Uterus (tissue), 4 donors: ENCODE data around the gene ZNF775. TPM values are rescaled to one million over a fixed set of nuclear protein-coding genes. Genes with fewer than 3 reads are reported as not detected.

Experiments used
- DNase-seq, 2 donors: peaks; one replicate each; pipeline ENCODE4 v3.0.0-alpha.2; 2019 to 2020
- H3K27ac ChIP-seq, 2 donors: fragments of 200-600 bp; sonication (generic); 1 replicate in 1 of 2; 2 replicates in 1 of 2; pipeline ENCODE4 v1.5.1; 2016 to 2018
- H3K27me3 ChIP-seq, 2 donors: fragments of 200-600 bp; sonication (generic); one replicate each; pipeline ENCODE4 v1.5.1; 2018 to 2019; ENCODE audit warnings: control low read depth in 1 of 2
- H3K36me3 ChIP-seq, 2 donors: fragments of 200-600 bp; sonication (generic); one replicate each; pipeline ENCODE4 v1.5.1; 2019; ENCODE audit warnings: control low read depth in 1 of 2
- H3K4me1 ChIP-seq, 2 donors: fragments of 200-600 bp; sonication (generic); one replicate each; pipeline ENCODE4 v1.5.1; 2018 to 2019; ENCODE audit warnings: control low read depth in 1 of 2
- H3K4me3 ChIP-seq, 2 donors: fragments of 200-600 bp; sonication (generic); 1 replicate in 1 of 2; 2 replicates in 1 of 2; pipeline ENCODE4 v1.5.1; 2018 to 2019; ENCODE audit warnings: mild to moderate bottlenecking in 1 of 2
- H3K9me3 ChIP-seq, 2 donors: fragments of 200-600 bp; sonication (generic); one replicate each; pipeline ENCODE4 v1.5.1; 2019; ENCODE audit warnings: control low read depth in 1 of 2
- CTCF ChIP-seq, 4 experiments: fragments of 200-600 bp in 2 of 4; fragments of 450-650 bp in 2 of 4; sonication (generic) in 2 of 4; IDR thresholded peaks; one replicate each; pipeline ENCODE4 v1.5.1; 2016 to 2019; ENCODE audit warnings: antibody characterized with exemption in 4 of 4, mild to moderate bottlenecking in 2 of 4, moderate library complexity in 1 of 4
- POLR2A ChIP-seq, 2 donors: fragments of 450-650 bp; IDR thresholded peaks; one replicate each; pipeline ENCODE4 v1.6.1; 2016; ENCODE audit warnings: antibody characterized with exemption in 2 of 2, mild to moderate bottlenecking in 1 of 2, moderate library complexity in 1 of 2
- intact Hi-C: fragments of 100-400 bp; cut with DNase I; formaldehyde crosslinking; loops from one replicate; pipeline ENCODE4 v1.15.1; 2023; ENCODE audit warnings: low total_unique reads
- total RNA-seq, 4 donors: library from RNA; depleted of rRNA in 3 of 4; stranded (reverse); fragments of >200 nt in 3 of 4; gene quantifications; one replicate each; pipeline versions ENCODE4 v1.1.0 to v1.2.4, GENCODE V29; 2014 to 2023
- donor health status: DM: yes; HTN: yes; CAD: no.

The ZNF775 gene
- total RNA-seq, 4 donors from 2014 or later, result 2.0 to 8.4 (median 6.7) TPM; not detected in 1

GRCh38 chr7:150397346-150398107 lies 18.4 kb downstream of the ZNF775 start:
- H3K27me3 ChIP-seq, result no peaks in the 10 kb centered on the region
- H3K4me1 ChIP-seq, result no peaks in the 10 kb centered on the region
- DNase-seq, result no peak
- H3K27ac ChIP-seq, result no peak overlapping the region
- TF ChIP-seq POLR2A (IDR thresholded peaks at IDR 0.05), result no peak
- TF ChIP-seq CTCF (IDR thresholded peaks at IDR 0.05), result no peak
- intact Hi-C loops, result no loop called here
- H3K36me3 ChIP-seq, result no peaks in the 10 kb centered on the region
- no peak overlapping the region for H3K4me3 ChIP-seq
- H3K9me3 ChIP-seq, result no peaks in the 10 kb centered on the region

GRCh38 chr7:150398108-150398964 lies 19.2 kb downstream of the ZNF775 start:
- Histone ChIP-seq H3K4me3 (no peak overlapping the region), H3K27me3 (no peaks in the 10 kb centered on the region), H3K4me1 (no peaks in the 10 kb centered on the region), H3K9me3 (no peaks in the 10 kb centered on the region), H3K36me3 (no peaks in the 10 kb centered on the region), H3K27ac (no peak overlapping the region)
- intact Hi-C loops, result no loop called here
- TF ChIP-seq POLR2A (IDR thresholded peaks at IDR 0.05), result no peak
- no peak for TF ChIP-seq CTCF (IDR thresholded peaks at IDR 0.05)
- no peak for DNase-seq

GRCh38 chr7:150398965-150399320 lies 19.8 kb downstream of the ZNF775 start:
- intact Hi-C loops, result no loop called here
- no peak for DNase-seq
- Histone ChIP-seq H3K27me3 (no peaks in the 10 kb centered on the region), H3K9me3 (no peaks in the 10 kb centered on the region), H3K36me3 (no peaks in the 10 kb centered on the region), H3K4me3 (no peak overlapping the region), H3K4me1 (peaks cover 0 to 4% of the 10 kb centered on the region in 2 donors), H3K27ac (no peak overlapping the region)
- TF ChIP-seq CTCF (IDR thresholded peaks at IDR 0.05), result no peak
- TF ChIP-seq POLR2A (IDR thresholded peaks at IDR 0.05), result no peak

GRCh38 chr7:150399421-150400007 lies 20.4 kb downstream of the ZNF775 start:
- Histone ChIP-seq H3K27me3 (no peaks in the 10 kb centered on the region), H3K4me3 (no peak overlapping the region), H3K4me1 (peaks cover 4 to 8% of the 10 kb centered on the region in 2 donors), H3K9me3 (no peaks in the 10 kb centered on the region), H3K27ac (no peak overlapping the region), H3K36me3 (no peaks in the 10 kb centered on the region)
- intact Hi-C loops, result no loop called here
- TF ChIP-seq POLR2A (IDR thresholded peaks at IDR 0.05), result no peak
- no peak for TF ChIP-seq CTCF (IDR thresholded peaks at IDR 0.05)
- no peak for DNase-seq
